ENCODE results near the gene ADAMTS2.

Gene ADAMTS2

GRCh38 chr5:179339081-179339480 is 6.2 kb downstream of the ADAMTS2 start:
- TF ChIP-seq CTCF (IDR thresholded peaks at IDR 0.05), result no peak

- no peak for TF ChIP-seq CTCF (IDR thresholded peaks at IDR 0.05)
Observed at GRCh38 chr5:179337796-179338676, 7.2 kb downstream of the ADAMTS2 start.

GRCh38 chr5:179336871-179337795 is 8.1 kb downstream of the ADAMTS2 start:
- no peak for TF ChIP-seq CTCF (IDR thresholded peaks at IDR 0.05)

GRCh38 chr5:179336126-179336870 is 9.0 kb downstream of the ADAMTS2 start:
- TF ChIP-seq CTCF (IDR thresholded peaks at IDR 0.05), result no peak

- TF ChIP-seq CTCF (IDR thresholded peaks at IDR 0.05), result no peak
Observed at GRCh38 chr5:179333796-179334761, 11.2 kb downstream of the ADAMTS2 start.

- no peak for TF ChIP-seq CTCF (IDR thresholded peaks at IDR 0.05)
Observed at GRCh38 chr5:179332741-179333290, 12.4 kb downstream of the ADAMTS2 start.

All from LNCAP (cell line).